ENCODE data around the gene SMTN.

- TF ChIP-seq CTCF (conservative IDR thresholded peaks at IDR 0.05; ENCODE audit: low read depth, low read length) (no peak), EZH2 (IDR thresholded peaks at IDR 0.05; ENCODE audit: low read length, unreplicated experiment) (no peak)
Measured at GRCh38 chr22:31098632-31099110, 17.6 kb downstream of the SMTN start.

Measured in PC-3 (cell line).